CD4-positive, alpha-beta T cell treated with Interleukin-17A for 4 hours (primary cell): ENCODE data around the gene CNNM2.

Experiments
- DNase-seq: peaks from one replicate; pipeline ENCODE4 v3.0.0-alpha.2; 2020; ENCODE audit warnings: mixed read lengths

CNNM2 gene

DNA sequence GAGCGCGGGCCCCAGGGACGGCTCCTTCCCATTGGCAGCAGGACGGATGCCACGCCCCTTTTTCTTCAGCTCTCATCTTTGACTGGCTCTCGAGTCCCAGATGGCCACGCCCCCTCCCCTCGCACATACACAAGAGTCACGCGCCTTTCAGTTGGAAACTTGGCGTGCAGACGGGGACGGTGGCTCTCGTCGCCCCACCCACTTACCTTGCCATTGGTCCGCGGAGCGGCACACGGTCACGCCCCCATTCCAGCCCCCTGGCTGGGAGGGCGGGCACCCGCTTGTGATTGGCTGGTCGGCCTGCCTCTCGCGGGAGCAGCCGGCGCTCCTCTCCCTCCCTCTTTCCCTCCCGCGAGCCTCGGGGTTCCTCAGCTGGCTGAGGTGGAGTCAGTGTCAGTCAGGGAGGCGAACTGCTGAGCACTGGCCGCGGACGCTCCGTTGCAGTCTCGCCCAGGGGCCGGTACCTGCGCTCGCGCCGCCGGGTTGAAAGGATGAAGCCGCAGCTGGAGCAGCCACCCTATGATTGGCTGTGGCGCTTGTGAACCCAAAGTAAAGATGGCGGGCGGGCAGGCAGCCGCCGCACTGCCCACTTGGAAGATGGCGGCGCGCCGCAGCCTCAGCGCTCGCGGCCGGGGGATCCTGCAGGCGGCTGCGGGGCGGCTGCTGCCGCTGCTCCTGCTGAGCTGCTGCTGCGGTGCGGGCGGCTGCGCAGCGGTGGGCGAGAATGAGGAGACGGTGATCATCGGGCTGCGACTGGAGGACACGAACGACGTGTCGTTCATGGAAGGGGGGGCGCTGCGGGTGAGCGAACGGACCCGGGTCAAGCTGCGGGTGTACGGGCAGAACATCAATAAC is at the start of gene CNNM2:
Gene CNNM2 (plus strand): TSS at position 333 of the 855 bp plus-strand sequence. CDS start 187 bp downstream, at position 520.
- peak; percentile 100 for DNase-seq

- no peak for DNase-seq
Observed at GRCh38 chr10:102868911-102869257, 49.2 kb upstream of the CNNM2 start.

GRCh38 chr10:102869258-102870198 is 48.6 kb upstream of the CNNM2 start, which contains the start of gene AS3MT:
AS3MT (plus strand) TSS chr10:102869470; CDS start chr10:102869593, 123 bp downstream.
- peak; percentile 15 for DNase-seq

DNA sequence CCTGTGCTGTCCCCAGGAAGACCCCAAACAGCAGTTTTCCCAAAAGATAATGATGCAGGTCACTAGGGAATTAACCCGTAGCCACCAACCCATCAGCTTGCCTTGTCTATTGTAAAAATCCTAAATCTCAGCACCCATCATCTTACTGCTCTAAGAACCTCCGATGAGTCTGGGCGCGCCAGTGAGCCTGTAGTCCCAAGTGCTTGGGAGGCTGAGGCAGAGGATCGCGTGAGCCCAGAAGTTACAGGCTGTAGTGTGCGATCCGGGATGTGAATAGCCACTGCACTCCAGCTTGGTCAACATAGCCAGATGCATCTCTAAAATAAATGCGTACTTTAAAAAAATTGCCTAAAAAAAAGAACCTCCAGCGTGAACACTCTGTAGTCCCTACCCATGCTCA is 47.9 kb upstream of the CNNM2 start:
- DNase-seq = no peak

GRCh38 chr10:102872163-102872562 is 45.9 kb upstream of the CNNM2 start:
- DNase-seq = no peak

GRCh38 chr10:102876747-102877153 is 41.3 kb upstream of the CNNM2 start:
- no peak for DNase-seq

- DNase-seq = no peak
Observed at GRCh38 chr10:102878629-102879028, 39.5 kb upstream of the CNNM2 start.

GRCh38 chr10:102880256-102880655 is 37.8 kb upstream of the CNNM2 start:
- DNase-seq = no peak

DNA sequence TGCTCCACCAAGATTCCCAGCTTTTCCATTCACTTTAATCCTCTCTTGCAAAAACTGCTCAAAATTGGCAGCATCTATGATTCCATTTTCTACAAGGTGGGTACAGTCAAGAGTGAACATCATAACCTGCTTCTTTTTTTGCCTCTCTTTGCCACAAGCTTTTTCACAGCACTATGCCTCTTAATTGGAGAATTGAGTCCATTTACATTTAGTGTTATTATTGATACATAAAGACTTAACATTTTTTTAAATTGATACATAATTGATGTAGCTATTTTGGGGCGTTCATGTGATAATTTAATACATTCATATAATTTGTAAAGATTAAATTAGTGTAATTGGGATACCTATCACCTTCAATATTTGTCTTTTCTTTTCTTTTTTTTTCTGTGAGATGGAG is 30.0 kb upstream of the CNNM2 start:
- no peak for DNase-seq

DNA sequence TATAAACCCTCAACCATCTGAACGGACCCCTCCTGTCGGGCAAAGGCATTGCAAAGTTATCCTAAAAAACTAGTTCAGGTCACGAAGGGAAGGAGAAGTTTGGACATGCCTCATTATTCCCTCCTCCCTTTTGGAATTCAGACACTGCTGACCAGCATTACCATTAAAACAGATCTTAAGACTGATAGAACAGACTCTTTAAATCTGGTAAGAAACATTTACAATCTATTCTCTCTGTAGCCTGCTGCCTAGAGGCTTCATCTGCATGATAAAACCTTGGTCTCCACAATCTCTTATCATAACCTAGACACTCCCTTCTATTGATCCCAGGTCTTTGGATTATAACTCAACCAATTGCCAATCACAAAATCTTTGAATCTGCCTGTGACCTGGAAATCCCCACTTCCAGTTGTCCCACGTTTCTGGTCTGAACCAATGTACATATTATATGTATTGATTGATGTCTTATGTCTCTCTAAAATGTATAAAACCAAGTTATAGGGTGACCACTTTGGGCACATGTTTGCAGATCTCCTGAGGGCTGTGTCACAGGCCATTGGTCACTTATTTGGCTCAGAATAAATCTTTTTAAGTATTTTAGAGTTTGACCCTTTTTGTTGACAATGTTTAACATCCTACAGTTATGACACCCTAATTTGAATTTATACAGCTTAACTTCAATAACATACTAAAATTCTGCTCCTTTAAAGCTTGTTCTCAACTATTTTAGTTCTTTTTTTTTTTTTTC is 23.5 kb upstream of the CNNM2 start:
- no peak for DNase-seq

DNA sequence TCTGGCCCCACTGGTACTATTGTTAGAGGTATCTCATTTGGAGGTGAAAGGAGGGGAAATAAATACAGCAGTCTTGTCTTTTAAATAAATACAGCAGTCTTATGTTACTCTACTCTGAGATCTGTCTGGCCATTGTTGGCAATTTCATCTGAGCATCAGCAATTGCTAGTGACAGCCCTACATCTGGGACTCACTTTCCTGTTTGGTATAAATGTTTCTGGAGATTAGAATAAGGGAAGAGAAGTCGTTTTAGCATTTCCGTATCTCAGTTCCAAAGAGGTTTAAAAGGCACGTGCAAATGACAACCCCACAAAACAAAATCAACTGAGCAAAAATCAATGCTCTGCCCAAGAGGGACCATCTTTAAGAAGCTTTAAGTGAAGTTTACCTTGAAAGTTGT is 18.1 kb upstream of the CNNM2 start:
- no peak for DNase-seq

- no peak for DNase-seq
Observed at GRCh38 chr10:102904346-102904745, 13.7 kb upstream of the CNNM2 start.

GRCh38 chr10:102906507-102906906 is 11.6 kb upstream of the CNNM2 start:
- DNase-seq = no peak

- no peak for DNase-seq
Observed at GRCh38 chr10:102914781-102915180, 3.3 kb upstream of the CNNM2 start.

- no peak for DNase-seq
Observed at GRCh38 chr10:102916173-102916572, 1.9 kb upstream of the CNNM2 start.

DNA sequence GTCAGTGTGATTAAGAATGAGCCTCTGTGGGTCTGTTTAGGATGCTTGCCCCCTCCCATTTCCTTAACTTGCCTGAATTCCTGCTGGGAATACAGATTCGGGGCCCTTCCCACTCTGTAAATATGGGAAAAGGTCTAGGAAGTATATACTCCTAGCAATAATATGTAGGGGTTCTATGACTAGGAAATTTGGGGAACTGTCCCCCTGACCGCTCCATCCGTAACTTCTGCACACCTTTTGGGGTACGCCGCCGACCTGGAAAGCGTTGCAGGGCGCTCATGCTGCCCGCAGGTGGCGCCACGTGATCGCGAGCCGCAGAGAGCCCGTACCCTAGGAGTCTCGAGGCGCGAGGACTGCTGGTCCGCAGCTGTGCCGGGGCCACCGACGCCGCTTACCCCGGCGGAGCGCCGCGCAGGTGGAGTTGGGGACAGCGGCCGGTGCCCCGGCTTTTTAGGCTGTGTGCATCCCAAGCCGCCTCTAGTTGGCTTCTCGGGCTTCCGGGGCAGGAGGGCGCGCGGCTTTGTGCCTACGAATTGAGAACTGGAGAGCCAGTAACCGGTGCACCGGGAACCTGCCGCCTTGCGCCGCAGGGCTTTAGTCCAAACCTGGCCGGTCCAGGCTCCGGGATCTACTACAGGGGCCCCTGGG is 656 bp upstream of the CNNM2 start:
- DNase-seq = peak; percentile 86

DNA sequence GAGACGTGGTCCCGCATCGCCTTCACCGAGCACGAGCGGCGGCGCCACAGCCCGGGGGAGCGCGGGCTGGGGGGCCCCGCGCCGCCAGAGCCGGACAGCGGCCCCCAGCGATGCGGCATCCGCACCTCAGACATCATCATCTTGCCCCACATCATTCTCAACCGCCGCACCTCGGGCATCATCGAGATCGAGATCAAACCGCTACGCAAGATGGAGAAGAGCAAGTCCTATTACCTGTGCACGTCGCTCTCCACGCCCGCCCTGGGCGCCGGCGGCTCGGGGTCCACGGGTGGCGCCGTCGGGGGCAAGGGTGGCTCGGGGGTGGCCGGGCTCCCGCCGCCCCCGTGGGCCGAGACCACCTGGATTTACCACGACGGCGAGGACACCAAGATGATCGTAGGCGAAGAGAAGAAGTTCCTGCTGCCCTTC is 737 bp downstream of the CNNM2 start:
- peak; percentile 45 for DNase-seq

DNA sequence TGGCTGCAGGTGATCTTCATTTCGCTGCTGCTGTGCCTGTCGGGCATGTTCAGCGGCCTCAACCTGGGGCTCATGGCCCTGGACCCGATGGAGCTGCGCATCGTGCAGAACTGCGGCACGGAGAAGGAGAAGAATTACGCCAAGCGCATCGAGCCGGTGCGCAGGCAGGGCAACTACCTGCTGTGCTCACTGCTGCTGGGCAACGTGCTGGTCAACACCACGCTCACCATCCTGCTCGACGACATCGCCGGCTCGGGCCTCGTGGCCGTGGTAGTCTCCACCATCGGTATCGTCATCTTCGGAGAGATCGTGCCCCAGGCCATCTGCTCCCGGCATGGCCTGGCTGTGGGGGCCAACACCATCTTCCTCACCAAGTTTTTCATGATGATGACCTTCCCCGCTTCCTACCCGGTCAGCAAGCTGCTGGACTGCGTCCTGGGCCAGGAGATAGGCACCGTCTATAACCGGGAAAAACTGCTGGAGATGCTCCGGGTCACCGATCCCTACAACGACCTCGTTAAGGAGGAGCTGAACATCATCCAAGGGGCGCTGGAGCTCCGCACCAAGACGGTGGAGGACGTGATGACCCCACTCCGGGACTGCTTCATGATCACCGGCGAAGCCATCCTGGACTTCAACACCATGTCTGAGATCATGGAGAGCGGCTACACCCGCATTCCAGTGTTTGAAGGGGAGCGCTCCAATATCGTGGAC is 1.3 kb downstream of the CNNM2 start:
- peak; percentile 7 for DNase-seq

GRCh38 chr10:102919992-102920739 is 2.1 kb downstream of the CNNM2 start:
- no peak for DNase-seq

- DNase-seq = no peak
Observed at GRCh38 chr10:102923601-102924000, 5.5 kb downstream of the CNNM2 start.

GRCh38 chr10:102926842-102927241 is 8.7 kb downstream of the CNNM2 start:
- no peak for DNase-seq
